SH-SY5Y (cell line): Measurements from ENCODE around the gene C1RL.

Experiments
- GATA2 ChIP-seq: IDR thresholded peaks from 2 replicates; pipeline ENCODE4 v1.6.1; 2011; ENCODE audit warnings: mild to moderate bottlenecking, low read depth, low read length
- GATA3 ChIP-seq: IDR thresholded peaks from 2 replicates; pipeline ENCODE4 v1.6.1; 2011; ENCODE audit warnings: low read depth, mild to moderate bottlenecking, low read length, moderate library complexity

GRCh38 chr12:7060353-7060954, 48.6 kb downstream of the C1RL start, which contains the start of gene C1S:
- TF ChIP-seq GATA2 = no peak
- TF ChIP-seq GATA3 = no peak
